ENCODE measurements around the gene OVCA2.

DNA sequence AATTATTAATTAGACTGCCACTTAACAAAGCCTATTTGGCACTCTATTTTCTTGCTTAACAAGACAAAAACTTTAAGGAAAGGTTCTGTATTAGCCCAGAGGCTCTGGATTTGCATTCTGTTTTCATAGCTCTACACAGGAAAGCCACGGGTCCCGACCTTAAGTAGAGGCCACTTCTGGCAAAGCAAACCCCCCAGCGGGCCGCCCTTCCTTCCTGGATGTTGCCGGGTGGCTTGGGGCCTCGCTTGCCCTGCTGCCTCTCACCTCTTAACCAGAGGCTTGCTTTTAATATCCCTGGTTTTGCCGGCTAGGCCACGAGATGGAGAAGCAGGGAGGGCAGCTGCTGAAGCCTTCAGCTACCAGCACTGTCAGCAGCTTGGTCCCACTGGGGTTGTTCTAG, 21.1 kb upstream of the OVCA2 start:
- TF ChIP-seq, protein P1, sequence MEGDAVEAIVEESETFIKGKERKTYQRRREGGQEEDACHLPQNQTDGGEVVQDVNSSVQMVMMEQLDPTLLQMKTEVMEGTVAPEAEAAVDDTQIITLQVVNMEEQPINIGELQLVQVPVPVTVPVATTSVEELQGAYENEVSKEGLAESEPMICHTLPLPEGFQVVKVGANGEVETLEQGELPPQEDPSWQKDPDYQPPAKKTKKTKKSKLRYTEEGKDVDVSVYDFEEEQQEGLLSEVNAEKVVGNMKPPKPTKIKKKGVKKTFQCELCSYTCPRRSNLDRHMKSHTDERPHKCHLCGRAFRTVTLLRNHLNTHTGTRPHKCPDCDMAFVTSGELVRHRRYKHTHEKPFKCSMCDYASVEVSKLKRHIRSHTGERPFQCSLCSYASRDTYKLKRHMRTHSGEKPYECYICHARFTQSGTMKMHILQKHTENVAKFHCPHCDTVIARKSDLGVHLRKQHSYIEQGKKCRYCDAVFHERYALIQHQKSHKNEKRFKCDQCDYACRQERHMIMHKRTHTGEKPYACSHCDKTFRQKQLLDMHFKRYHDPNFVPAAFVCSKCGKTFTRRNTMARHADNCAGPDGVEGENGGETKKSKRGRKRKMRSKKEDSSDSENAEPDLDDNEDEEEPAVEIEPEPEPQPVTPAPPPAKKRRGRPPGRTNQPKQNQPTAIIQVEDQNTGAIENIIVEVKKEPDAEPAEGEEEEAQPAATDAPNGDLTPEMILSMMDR (IDR thresholded peaks at IDR 0.05): no peak
- no peak for TF ChIP-seq POLR2A (IDR thresholded peaks at IDR 0.05)
